Measurements from ENCODE around the gene ABCA7.

DNA sequence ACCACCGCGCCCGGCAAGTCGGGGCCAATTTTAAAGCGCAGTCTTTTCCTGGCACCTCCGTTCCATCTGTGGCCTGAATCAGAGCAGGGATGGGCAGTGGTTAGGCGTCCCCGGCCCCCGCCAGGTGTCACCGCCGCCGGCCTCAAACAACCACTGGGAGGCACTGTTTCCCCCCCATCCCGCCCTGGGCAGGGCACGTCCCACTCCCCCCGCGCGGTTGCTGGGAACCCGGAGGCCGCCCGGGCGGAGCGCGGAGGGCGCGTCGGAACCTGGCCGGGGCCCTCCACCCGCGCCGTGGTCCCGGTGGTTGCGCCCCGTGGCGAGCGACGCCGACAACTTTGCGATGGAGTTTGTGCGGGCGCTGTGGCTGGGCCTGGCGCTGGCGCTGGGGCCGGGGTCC lies 39.8 kb upstream of the ABCA7 start, which contains the start of gene GRIN3B:
- TF ChIP-seq, protein P1, sequence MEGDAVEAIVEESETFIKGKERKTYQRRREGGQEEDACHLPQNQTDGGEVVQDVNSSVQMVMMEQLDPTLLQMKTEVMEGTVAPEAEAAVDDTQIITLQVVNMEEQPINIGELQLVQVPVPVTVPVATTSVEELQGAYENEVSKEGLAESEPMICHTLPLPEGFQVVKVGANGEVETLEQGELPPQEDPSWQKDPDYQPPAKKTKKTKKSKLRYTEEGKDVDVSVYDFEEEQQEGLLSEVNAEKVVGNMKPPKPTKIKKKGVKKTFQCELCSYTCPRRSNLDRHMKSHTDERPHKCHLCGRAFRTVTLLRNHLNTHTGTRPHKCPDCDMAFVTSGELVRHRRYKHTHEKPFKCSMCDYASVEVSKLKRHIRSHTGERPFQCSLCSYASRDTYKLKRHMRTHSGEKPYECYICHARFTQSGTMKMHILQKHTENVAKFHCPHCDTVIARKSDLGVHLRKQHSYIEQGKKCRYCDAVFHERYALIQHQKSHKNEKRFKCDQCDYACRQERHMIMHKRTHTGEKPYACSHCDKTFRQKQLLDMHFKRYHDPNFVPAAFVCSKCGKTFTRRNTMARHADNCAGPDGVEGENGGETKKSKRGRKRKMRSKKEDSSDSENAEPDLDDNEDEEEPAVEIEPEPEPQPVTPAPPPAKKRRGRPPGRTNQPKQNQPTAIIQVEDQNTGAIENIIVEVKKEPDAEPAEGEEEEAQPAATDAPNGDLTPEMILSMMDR (IDR thresholded peaks at IDR 0.05): peak in 2 of 3 donors; percentile 16 to 35
- TF ChIP-seq POLR2A (IDR thresholded peaks at IDR 0.05) (no peak), EP300 (IDR thresholded peaks at IDR 0.05) (no peak)
